Common myeloid progenitor, CD34-positive (primary cell): Measurements from ENCODE around the gene MBD3L1.

ENCODE experiments used
- CTCF ChIA-PET: fragments of 350-600 bp; sonication (Branson Sonifier 250); formaldehyde crosslinking; loops from one replicate; lab custom pipeline; 2021; ENCODE audit warnings: antibody characterized with exemption; lab: Charles Lee
- POLR2A ChIA-PET: fragments of 350-600 bp; sonication (Branson Sonifier 250); formaldehyde crosslinking; loops from one replicate; lab custom pipeline; 2021; ENCODE audit warnings: antibody characterized with exemption; lab: Charles Lee
- DNase-seq, 3 donors: peaks; one replicate each; pipeline versions ENCODE4 v3.0.0 to v3.0.0-alpha.2; 2013
- H3K27ac ChIP-seq, 2 experiments: 1 replicate in 1 of 2; 2 replicates in 1 of 2; pipeline ENCODE4 v1.7.0; 2013; ENCODE audit warnings: inconsistent platforms in 2 of 2, low read length in 2 of 2, mild to moderate bottlenecking in 2 of 2, low read depth in 1 of 2, moderate library complexity in 1 of 2; ENCODE audit not compliant: severe bottlenecking in 2 of 2, insufficient read depth in 1 of 2, poor library complexity in 1 of 2
- H3K27me3 ChIP-seq, 5 experiments: replicated peaks in 2 of 5; 1 replicate in 3 of 5; 2 replicates in 2 of 5; pipeline versions ENCODE4 v1.6.1 to v1.7.0; 2013; ENCODE audit warnings: low read length in 4 of 5, mild to moderate bottlenecking in 2 of 5, moderate library complexity in 2 of 5, inconsistent platforms in 1 of 5; ENCODE audit not compliant: insufficient read depth in 5 of 5, control insufficient read depth in 4 of 5
- H3K36me3 ChIP-seq, 4 experiments: 1 replicate in 2 of 4; 2 replicates in 2 of 4; pipeline versions ENCODE4 v1.6.1 to v1.7.0; 2013; ENCODE audit warnings: low read length in 3 of 4, control low read depth in 1 of 4, mild to moderate bottlenecking in 1 of 4; ENCODE audit not compliant: control insufficient read depth in 4 of 4, insufficient read depth in 4 of 4
- H3K4me1 ChIP-seq, 4 experiments: 1 replicate in 3 of 4; 2 replicates in 1 of 4; pipeline versions ENCODE4 v1.6.1 to v1.7.1; 2013; ENCODE audit warnings: low read length in 3 of 4, mild to moderate bottlenecking in 3 of 4, control low read depth in 1 of 4, inconsistent platforms in 1 of 4, moderate library complexity in 1 of 4; ENCODE audit not compliant: control insufficient read depth in 4 of 4, insufficient read depth in 4 of 4; ENCODE audit errors: control extremely low read depth in 1 of 4
- H3K4me3 ChIP-seq, 7 experiments: 1 replicate in 4 of 7; 2 replicates in 3 of 7; pipeline versions ENCODE4 v1.5.1 to v1.7.0; 2013; ENCODE audit warnings: mild to moderate bottlenecking in 7 of 7, low read length in 6 of 7, moderate library complexity in 6 of 7, inconsistent platforms in 2 of 7, low read depth in 2 of 7, control low read depth in 1 of 7; ENCODE audit not compliant: insufficient read depth in 4 of 7, control insufficient read depth in 1 of 7; ENCODE audit errors: extremely low read depth in 1 of 7
- H3K9me3 ChIP-seq, 5 experiments: 1 replicate in 4 of 5; 2 replicates in 1 of 5; pipeline versions ENCODE4 v1.6.1 to v1.7.1; 2013; ENCODE audit warnings: low read length in 4 of 5, mild to moderate bottlenecking in 2 of 5, inconsistent platforms in 1 of 5, low read depth in 1 of 5, moderate library complexity in 1 of 5; ENCODE audit not compliant: control insufficient read depth in 4 of 5, insufficient read depth in 2 of 5; ENCODE audit errors: control extremely low read depth in 1 of 5
- WGBS: methylation state at CpG from one replicate; pipeline ENCODE4 v1.1.5; 2013; ENCODE audit not compliant: insufficient coverage; 5-methylcytosine and 5-hydroxymethylcytosine counted together

The MBD3L1 gene

DNA sequence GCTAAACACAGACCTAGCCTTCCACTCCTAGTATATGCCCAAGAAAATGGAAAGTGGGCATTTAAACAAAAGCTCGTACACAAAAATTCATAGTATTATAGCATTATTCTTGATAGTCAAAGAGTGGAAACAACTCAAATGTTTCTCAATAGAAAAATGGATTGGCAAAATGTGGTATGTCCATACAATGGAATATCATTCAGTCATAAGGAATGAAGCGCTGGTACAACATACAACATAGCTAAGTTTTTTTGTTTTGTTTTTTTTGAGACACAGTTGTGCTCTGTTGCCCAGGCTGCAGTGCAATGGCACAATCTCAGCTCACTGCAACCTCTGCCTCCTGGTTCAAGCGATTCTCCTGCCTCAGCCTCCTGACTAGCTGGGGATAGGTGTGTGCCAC lies 11.9 kb upstream of the MBD3L1 start:
- ChIA-PET CTCF (no interaction called here), POLR2A (no interaction called here)
- H3K27ac ChIP-seq = no peak overlapping the region
- peaks cover 44 to 99% (median 70%) of the 10 kb centered on the region in 4 experiments for H3K36me3 ChIP-seq
- no peak overlapping the region for H3K4me3 ChIP-seq
- H3K9me3 ChIP-seq = peaks cover 10 to 86% (median 45%) of the 10 kb centered on the region in 5 experiments
- no peak for DNase-seq
- H3K4me1 ChIP-seq = no peaks in the 10 kb centered on the region
- no peaks in the 10 kb centered on the region for H3K27me3 ChIP-seq
- WGBS = 100% methylated on average over 1 of the region's 3 CpGs

GRCh38 chr19:8821748-8822241 lies 10.4 kb upstream of the MBD3L1 start:
- ChIA-PET CTCF (interaction anchor here (1.1 kb wide), 1 partner anchor 10 kb away, joined by 3 read pairs; no protein-coding TSS in a partner anchor), POLR2A (interaction anchor here (1.1 kb wide), 1 partner anchor 9 kb away, joined by 7 read pairs; no protein-coding TSS in a partner anchor)
- Histone ChIP-seq H3K27me3 (no peaks in the 10 kb centered on the region), H3K4me1 (no peaks in the 10 kb centered on the region), H3K9me3 (peaks cover 9 to 76% (median 37%) of the 10 kb centered on the region in 5 experiments), H3K4me3 (peak overlapping the region in 1 of 7 experiments; percentile 15), H3K36me3 (peaks cover 42 to 94% (median 60%) of the 10 kb centered on the region in 4 experiments), H3K27ac (no peak overlapping the region)
- DNase-seq = no peak
- WGBS = 100% methylated on average over 1 of the region's 5 CpGs

DNA sequence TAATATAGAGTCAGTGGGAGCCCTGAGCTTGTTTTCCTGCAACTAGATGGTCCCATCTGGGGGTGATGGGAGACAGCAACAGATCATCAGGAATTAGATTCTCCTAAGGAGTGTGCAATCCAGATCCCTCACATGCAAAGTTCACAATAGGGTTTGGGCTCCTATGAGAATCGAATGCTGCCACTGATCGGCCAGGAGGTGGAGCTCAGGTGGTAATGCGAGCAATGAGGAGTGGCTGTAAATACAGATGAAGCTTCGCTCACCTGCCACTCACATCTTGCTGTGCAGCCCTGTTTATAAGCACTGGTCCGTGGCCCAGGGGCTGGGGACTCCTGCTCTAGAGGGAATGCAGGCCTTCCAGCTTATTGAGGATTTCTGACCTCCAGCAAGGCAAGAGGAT lies 5.8 kb upstream of the MBD3L1 start:
- H3K4me1 ChIP-seq = peaks cover 6 to 8% (median 7%) of the 10 kb centered on the region in 4 experiments
- H3K27me3 ChIP-seq = no peaks in the 10 kb centered on the region
- H3K9me3 ChIP-seq = peaks cover 0 to 35% (median 12%) of the 10 kb centered on the region in 5 experiments
- no peak overlapping the region for H3K4me3 ChIP-seq
- WGBS = 98% methylated on average over 5 of the region's 5 CpGs
- CTCF ChIA-PET = no interaction called here
- DNase-seq = no peak
- H3K36me3 ChIP-seq = peaks cover 26 to 60% (median 45%) of the 10 kb centered on the region in 4 experiments
- no peak overlapping the region for H3K27ac ChIP-seq
- POLR2A ChIA-PET = no interaction called here

DNA sequence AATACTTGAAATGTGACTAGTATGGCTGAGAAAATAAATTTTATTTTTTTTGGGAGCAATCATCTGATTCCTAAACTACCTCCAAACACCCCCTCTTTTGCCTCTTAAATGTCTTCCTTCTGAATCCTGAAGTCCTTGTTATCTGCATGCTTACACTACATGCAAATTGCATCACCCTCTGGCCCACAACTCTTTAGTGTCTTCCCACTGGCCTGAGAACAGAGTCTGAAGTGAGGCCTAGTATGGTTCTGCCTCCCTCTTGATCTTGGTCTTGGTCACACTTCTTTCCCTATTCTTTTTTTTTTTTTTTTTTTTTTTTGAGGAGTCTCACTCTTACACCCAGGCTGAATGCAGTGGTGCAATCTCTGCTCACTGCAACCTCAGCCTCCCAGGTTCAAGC lies 4.9 kb upstream of the MBD3L1 start:
- CTCF ChIA-PET = no interaction called here
- no peak overlapping the region for H3K27ac ChIP-seq
- DNase-seq = no peak
- no peak overlapping the region for H3K4me3 ChIP-seq
- H3K27me3 ChIP-seq = no peaks in the 10 kb centered on the region
- H3K9me3 ChIP-seq = peaks cover 0 to 26% (median 7%) of the 10 kb centered on the region in 5 experiments
- H3K36me3 ChIP-seq = peaks cover 20 to 51% (median 36%) of the 10 kb centered on the region in 4 experiments
- POLR2A ChIA-PET = no interaction called here
- peaks cover 8 to 13% (median 10%) of the 10 kb centered on the region in 4 experiments for H3K4me1 ChIP-seq

- DNase-seq = no peak
- Histone ChIP-seq H3K9me3 (peaks cover 0 to 6% (median 0%) of the 10 kb centered on the region in 5 experiments), H3K27ac (peak overlapping the region; percentile 74 to 93), H3K4me1 (peaks cover 10 to 16% (median 13%) of the 10 kb centered on the region in 4 experiments), H3K27me3 (no peaks in the 10 kb centered on the region), H3K4me3 (peak overlapping the region; percentile 75 to 90 (median 86)), H3K36me3 (peaks cover 6 to 16% (median 11%) of the 10 kb centered on the region in 4 experiments)
- ChIA-PET POLR2A (interaction anchor here (1.1 kb wide), 1 partner anchor 9 kb away, joined by 7 read pairs; no protein-coding TSS in a partner anchor), CTCF (interaction anchor here (0.9 to 1.6 kb wide), 3 partner anchors 8 to 128 kb away, joined by 3 read pairs; no protein-coding TSS in a partner anchor)
- 69% methylated on average over 4 of the region's 6 CpGs for WGBS
These were observed 804 bp upstream of the MBD3L1 start for GRCh38 chr19:8831373-8831772.

DNA sequence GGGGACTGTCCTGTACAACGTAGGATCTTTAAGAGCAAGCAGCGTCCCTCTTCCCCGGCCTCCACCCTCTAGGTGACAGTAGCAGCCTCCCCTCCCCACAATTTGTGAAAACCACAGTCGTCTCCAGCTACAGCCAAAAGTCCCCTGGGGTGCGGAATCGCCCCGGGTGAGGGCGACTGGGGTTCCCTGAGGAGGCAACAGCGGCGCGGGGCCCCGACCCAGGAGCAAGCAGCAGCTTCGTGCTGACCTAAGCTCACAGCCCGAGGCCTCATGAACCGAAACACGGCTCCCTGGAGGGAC lies 395 bp upstream of the MBD3L1 start:
- peaks cover 0 to 2% (median 0%) of the 10 kb centered on the region in 5 experiments for H3K9me3 ChIP-seq
- peaks cover 10 to 16% (median 13%) of the 10 kb centered on the region in 4 experiments for H3K4me1 ChIP-seq
- H3K27me3 ChIP-seq = no peaks in the 10 kb centered on the region
- peak overlapping the region; percentile 74 to 93 for H3K27ac ChIP-seq
- peaks cover 6 to 12% (median 9%) of the 10 kb centered on the region in 4 experiments for H3K36me3 ChIP-seq
- ChIA-PET POLR2A (no interaction called here), CTCF (interaction anchor here (0.9 to 1.6 kb wide), 3 partner anchors 8 to 128 kb away, joined by 3 read pairs; no protein-coding TSS in a partner anchor)
- WGBS = 0% methylated on average over 14 of the region's 16 CpGs
- DNase-seq = no peak
- peak overlapping the region; percentile 75 to 90 (median 86) for H3K4me3 ChIP-seq

GRCh38 chr19:8835446-8835845 lies 3.3 kb downstream of the MBD3L1 start:
- ChIA-PET CTCF (no interaction called here), POLR2A (no interaction called here)
- H3K9me3 ChIP-seq = peaks cover 0 to 1% (median 0%) of the 10 kb centered on the region in 5 experiments
- H3K27me3 ChIP-seq = peaks cover 0 to 4% (median 0%) of the 10 kb centered on the region in 5 experiments
- H3K4me1 ChIP-seq = peaks cover 10 to 16% (median 13%) of the 10 kb centered on the region in 4 experiments
- H3K36me3 ChIP-seq = no peaks in the 10 kb centered on the region
- no peak overlapping the region for H3K4me3 ChIP-seq
- peak in 2 of 3 donors; percentile 11 to 28 for DNase-seq
- no peak overlapping the region for H3K27ac ChIP-seq
- WGBS = 38% methylated on average over 1 of the region's 2 CpGs
